WTC11 (cell line): ENCODE data around the gene ARV1. TPM values are rescaled to one million over a fixed set of nuclear protein-coding genes. Genes with fewer than 3 reads are reported as not detected.
A peak's percentile ranks its signal among the peaks of the same experiment; 100 is the strongest.

Source experiments
- ATAC-seq: fragments of 200-7000 bp; cut with Tn5 transposase; 2 replicates; pipeline ENCODE4 v1.10.0; 2021; ENCODE audit warnings: mild to moderate bottlenecking, moderate library complexity
- CTCF ChIA-PET: fragments of 300-600 bp; sonication (Branson Sonifier 250); formaldehyde crosslinking; loops from one replicate; lab custom pipeline; 2021; ENCODE audit warnings: antibody characterized with exemption; lab: Charles Lee
- POLR2A ChIA-PET: fragments of 350-600 bp; sonication (Branson Sonifier 250); formaldehyde crosslinking; loops from one replicate; lab custom pipeline; 2021; ENCODE audit warnings: antibody characterized with exemption; lab: Charles Lee
- DNase-seq: peaks from one replicate; pipeline ENCODE4 v3.0.0; 2021; ENCODE audit warnings: low spot score
- H3K27ac Mint-ChIP-seq: 2 replicates; pipeline ENCODE4 v1.8.0; 2021; ENCODE audit warnings: mixed read lengths
- H3K27me3 Mint-ChIP-seq: 2 replicates; pipeline ENCODE4 v1.8.0; 2021; ENCODE audit warnings: low read depth, mild to moderate bottlenecking, moderate library complexity, mixed read lengths
- H3K36me3 Mint-ChIP-seq: 2 replicates; pipeline ENCODE4 v1.8.0; 2021; ENCODE audit warnings: mixed read lengths
- H3K4me1 Mint-ChIP-seq: 2 replicates; pipeline ENCODE4 v1.8.0; 2022; ENCODE audit warnings: mixed read lengths
- H3K4me3 Mint-ChIP-seq: 2 replicates; pipeline ENCODE4 v1.8.0; 2021; ENCODE audit warnings: mild to moderate bottlenecking, moderate library complexity, mixed read lengths
- H3K9me3 Mint-ChIP-seq: 2 replicates; pipeline ENCODE4 v1.8.0; 2021; ENCODE audit warnings: mixed read lengths
- EMX1 ChIP-seq: fragments of 250-450 bp; sonication (Bioruptor Pico); IDR thresholded peaks from 2 replicates; pipeline ENCODE4 v1.8.0; 2021; ENCODE audit warnings: mild to moderate bottlenecking
- ETV6 ChIP-seq: sonication (generic); formaldehyde crosslinking; IDR thresholded peaks from 2 replicates; pipeline ENCODE4 v1.8.1; 2022; ENCODE audit warnings: mild to moderate bottlenecking, missing genetic modification reagents
- KAT7 ChIP-seq: sonication (generic); formaldehyde crosslinking; IDR thresholded peaks from 2 replicates; pipeline ENCODE4 v1.8.1; 2023; ENCODE audit warnings: missing genetic modification reagents, mild to moderate bottlenecking, borderline replicate concordance
- NR3C1 ChIP-seq: sonication (generic); formaldehyde crosslinking; conservative IDR thresholded peaks from 2 replicates; pipeline ENCODE4 v1.8.1; 2023; ENCODE audit warnings: low read depth, mild to moderate bottlenecking, missing genetic modification reagents
- RELA ChIP-seq: sonication (generic); formaldehyde crosslinking; IDR thresholded peaks from 2 replicates; pipeline ENCODE4 v1.8.1; 2022; ENCODE audit warnings: missing genetic modification reagents, mild to moderate bottlenecking, borderline replicate concordance
- RORB ChIP-seq: fragments of 250-450 bp; sonication (Bioruptor Pico); IDR thresholded peaks from 2 replicates; pipeline ENCODE4 v1.9.0; 2021; ENCODE audit warnings: mild to moderate bottlenecking
- SP1 ChIP-seq: sonication (generic); formaldehyde crosslinking; conservative IDR thresholded peaks from 2 replicates; pipeline ENCODE4 v1.8.1; 2022; ENCODE audit warnings: missing genetic modification reagents
- TCF7 ChIP-seq: sonication (generic); formaldehyde crosslinking; IDR thresholded peaks from 2 replicates; pipeline ENCODE4 v1.8.0; 2022; ENCODE audit warnings: mild to moderate bottlenecking, low read depth, missing genetic modification reagents, moderate library complexity
- TEAD4 ChIP-seq: sonication (generic); formaldehyde crosslinking; IDR thresholded peaks from 2 replicates; pipeline ENCODE4 v1.8.0; 2022; ENCODE audit warnings: mild to moderate bottlenecking, missing genetic modification reagents
- ZNF138 ChIP-seq: sonication (generic); formaldehyde crosslinking; conservative IDR thresholded peaks from 2 replicates; pipeline ENCODE4 v1.8.1; 2022; ENCODE audit warnings: mild to moderate bottlenecking, moderate library complexity, missing genetic modification reagents
- ZNF219 ChIP-seq: sonication (generic); formaldehyde crosslinking; IDR thresholded peaks from 2 replicates; pipeline ENCODE4 v1.8.0; 2023; ENCODE audit warnings: missing genetic modification reagents, mild to moderate bottlenecking, borderline replicate concordance
- total RNA-seq: library from RNA; stranded (reverse); gene quantifications from 3 replicates; pipeline ENCODE4 v1.2.3, GENCODE V29; 2021
- TF ChIP-seq, protein P1 (sequence below): sonication (generic); formaldehyde crosslinking; IDR thresholded peaks from 2 replicates; pipeline ENCODE4 v1.8.0; 2022; ENCODE audit warnings: missing genetic modification reagents
- TF ChIP-seq, protein P2 (sequence below): sonication (generic); formaldehyde crosslinking; IDR thresholded peaks from 2 replicates; pipeline ENCODE4 v1.8.1; 2023; ENCODE audit warnings: mild to moderate bottlenecking, missing genetic modification reagents, moderate library complexity
- TF ChIP-seq, protein P3 (sequence below): sonication (generic); formaldehyde crosslinking; IDR thresholded peaks from 2 replicates; pipeline ENCODE4 v1.8.1; 2022; ENCODE audit warnings: low read depth, missing genetic modification reagents, borderline replicate concordance
- TF ChIP-seq, protein P4 (sequence below): sonication (generic); formaldehyde crosslinking; IDR thresholded peaks from 2 replicates; pipeline ENCODE4 v1.8.1; 2023; ENCODE audit warnings: mild to moderate bottlenecking, missing genetic modification reagents
- TF ChIP-seq, protein P5 (sequence below): sonication (generic); formaldehyde crosslinking; IDR thresholded peaks from 2 replicates; pipeline ENCODE4 v1.8.1; 2023; ENCODE audit warnings: mild to moderate bottlenecking, missing genetic modification reagents
- TF ChIP-seq, protein P6 (sequence below): sonication (generic); formaldehyde crosslinking; IDR thresholded peaks from 2 replicates; pipeline ENCODE4 v1.8.1; 2022; ENCODE audit warnings: mild to moderate bottlenecking, moderate library complexity, missing genetic modification reagents

The ARV1 gene
- total RNA-seq, 1 experiment from 2014 or later, result 9.1 TPM

DNA sequence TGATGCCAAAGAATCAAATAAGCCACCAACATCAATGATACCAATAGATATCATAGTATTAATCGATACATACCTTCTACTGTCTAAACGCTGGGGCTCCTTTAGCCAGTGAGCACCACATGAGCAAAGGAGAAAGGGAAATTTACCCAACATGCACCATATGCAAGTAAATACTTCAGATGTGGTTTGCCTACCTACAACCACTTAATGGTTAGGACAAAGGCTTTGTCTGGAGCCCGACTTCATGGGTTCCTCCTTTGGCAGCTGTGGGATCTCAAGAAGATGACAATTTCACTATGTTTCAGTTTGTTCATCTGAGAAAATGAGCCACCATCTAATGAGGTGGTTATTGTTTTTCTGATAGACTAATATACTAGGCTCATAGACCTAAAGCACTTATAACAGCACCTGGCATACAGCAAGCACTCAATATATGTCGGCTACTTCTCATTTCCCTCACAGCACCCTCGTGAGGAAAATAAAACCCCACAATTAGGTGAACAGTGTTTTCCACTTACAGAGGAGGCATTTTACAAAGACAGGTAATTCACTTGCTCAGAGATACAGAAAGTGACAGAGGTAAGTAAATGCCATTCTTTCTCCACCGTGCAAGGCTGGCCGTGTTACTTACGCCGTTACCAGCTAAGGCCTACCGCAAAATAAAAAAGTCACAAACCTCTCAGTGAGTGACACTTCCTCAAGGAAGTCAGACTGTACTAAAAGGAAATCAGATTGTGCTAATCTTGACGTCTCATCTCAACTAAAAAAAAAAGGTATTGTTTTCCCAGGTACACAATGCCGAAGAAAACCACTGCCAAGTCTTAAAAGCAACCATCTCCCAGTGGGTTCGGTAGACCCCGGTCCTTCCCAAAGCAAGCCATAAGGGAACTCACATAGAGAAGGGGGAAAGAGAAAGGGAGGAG lies 1.8 kb upstream of the ARV1 start:
- TF ChIP-seq RELA (CRISPR knock-in tag) (no peak), ETV6 (CRISPR knock-in tag) (no peak), ZNF219 (CRISPR knock-in tag) (no peak), TEAD4 (CRISPR knock-in tag) (no peak), NR3C1 (CRISPR knock-in tag) (no peak)
- TF ChIP-seq, protein P1, sequence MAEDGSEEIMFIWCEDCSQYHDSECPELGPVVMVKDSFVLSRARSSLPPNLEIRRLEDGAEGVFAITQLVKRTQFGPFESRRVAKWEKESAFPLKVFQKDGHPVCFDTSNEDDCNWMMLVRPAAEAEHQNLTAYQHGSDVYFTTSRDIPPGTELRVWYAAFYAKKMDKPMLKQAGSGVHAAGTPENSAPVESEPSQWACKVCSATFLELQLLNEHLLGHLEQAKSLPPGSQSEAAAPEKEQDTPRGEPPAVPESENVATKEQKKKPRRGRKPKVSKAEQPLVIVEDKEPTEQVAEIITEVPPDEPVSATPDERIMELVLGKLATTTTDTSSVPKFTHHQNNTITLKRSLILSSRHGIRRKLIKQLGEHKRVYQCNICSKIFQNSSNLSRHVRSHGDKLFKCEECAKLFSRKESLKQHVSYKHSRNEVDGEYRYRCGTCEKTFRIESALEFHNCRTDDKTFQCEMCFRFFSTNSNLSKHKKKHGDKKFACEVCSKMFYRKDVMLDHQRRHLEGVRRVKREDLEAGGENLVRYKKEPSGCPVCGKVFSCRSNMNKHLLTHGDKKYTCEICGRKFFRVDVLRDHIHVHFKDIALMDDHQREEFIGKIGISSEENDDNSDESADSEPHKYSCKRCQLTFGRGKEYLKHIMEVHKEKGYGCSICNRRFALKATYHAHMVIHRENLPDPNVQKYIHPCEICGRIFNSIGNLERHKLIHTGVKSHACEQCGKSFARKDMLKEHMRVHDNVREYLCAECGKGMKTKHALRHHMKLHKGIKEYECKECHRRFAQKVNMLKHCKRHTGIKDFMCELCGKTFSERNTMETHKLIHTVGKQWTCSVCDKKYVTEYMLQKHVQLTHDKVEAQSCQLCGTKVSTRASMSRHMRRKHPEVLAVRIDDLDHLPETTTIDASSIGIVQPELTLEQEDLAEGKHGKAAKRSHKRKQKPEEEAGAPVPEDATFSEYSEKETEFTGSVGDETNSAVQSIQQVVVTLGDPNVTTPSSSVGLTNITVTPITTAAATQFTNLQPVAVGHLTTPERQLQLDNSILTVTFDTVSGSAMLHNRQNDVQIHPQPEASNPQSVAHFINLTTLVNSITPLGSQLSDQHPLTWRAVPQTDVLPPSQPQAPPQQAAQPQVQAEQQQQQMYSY (CRISPR knock-in tag), result no peak
- TF ChIP-seq, protein P2, sequence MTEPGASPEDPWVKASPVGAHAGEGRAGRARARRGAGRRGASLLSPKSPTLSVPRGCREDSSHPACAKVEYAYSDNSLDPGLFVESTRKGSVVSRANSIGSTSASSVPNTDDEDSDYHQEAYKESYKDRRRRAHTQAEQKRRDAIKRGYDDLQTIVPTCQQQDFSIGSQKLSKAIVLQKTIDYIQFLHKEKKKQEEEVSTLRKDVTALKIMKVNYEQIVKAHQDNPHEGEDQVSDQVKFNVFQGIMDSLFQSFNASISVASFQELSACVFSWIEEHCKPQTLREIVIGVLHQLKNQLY (CRISPR knock-in tag), result no peak
- TF ChIP-seq, all 79 proteins: peak for 0
- no peak for ATAC-seq
- no peak overlapping the region for H3K27ac Mint-ChIP-seq
- peaks cover 15% of the 10 kb centered on the region for H3K4me1 Mint-ChIP-seq
- no peak for DNase-seq
- H3K36me3 Mint-ChIP-seq, result no peaks in the 10 kb centered on the region
- H3K27me3 Mint-ChIP-seq, result peaks cover 38% of the 10 kb centered on the region
- POLR2A ChIA-PET, result no interaction called here
- no peaks in the 10 kb centered on the region for H3K9me3 Mint-ChIP-seq
- CTCF ChIA-PET, result no interaction called here
- H3K4me3 Mint-ChIP-seq, result peak overlapping the region; percentile 78

DNA sequence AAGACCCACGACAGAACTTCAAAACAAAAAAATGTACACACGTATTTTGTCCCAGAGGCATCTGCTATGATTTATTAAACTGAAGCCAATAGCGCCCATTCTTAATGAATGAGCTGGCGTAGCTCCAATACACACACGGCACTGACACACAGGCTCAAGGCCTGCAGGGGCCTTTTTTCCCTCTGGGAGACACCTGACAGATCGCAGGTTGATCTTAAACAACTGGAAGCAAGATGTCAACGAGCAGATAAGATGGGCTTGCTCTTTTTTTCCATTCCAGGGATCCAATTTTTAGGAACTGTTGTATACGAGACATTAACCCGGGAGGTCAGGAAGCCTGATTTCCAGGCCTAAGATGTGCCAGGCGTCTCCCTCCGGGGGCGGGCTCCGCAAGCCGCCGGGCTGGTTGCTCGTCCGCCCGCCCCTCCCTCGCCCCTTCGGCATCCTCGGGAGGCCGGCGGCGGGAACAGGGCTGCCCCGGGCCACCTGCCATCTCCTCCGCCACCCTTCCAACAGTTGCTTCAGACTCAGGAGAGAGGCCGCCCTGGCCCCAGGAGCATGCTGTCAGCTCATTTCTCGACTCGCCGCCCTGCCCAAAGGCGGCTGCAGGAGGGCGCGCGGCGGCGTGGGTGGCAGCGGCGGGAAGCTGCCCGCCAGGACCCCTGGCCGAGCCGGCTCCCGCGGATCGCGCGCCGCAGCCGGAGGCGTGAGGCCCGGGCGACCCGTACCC lies 968 bp upstream of the ARV1 start:
- CTCF ChIA-PET, result interaction anchor here (0.5 to 1.8 kb wide), 3 partner anchors 29 to 180 kb away, joined by 3 to 8 read pairs (median 4); no protein-coding TSS in a partner anchor
- no peak overlapping the region for H3K27ac Mint-ChIP-seq
- peak; percentile 34 for DNase-seq

More for the DNA sequence above, 968 bp upstream of the ARV1 start:
- TF ChIP-seq ZNF219 (CRISPR knock-in tag) (no peak), EMX1 (CRISPR knock-in tag) (no peak), KAT7 (CRISPR knock-in tag) (no peak), TCF7 (CRISPR knock-in tag) (no peak), ETV6 (CRISPR knock-in tag) (no peak), RORB (CRISPR knock-in tag) (no peak), ZNF138 (CRISPR knock-in tag) (no peak), SP1 (no peak)
- TF ChIP-seq, protein P3, sequence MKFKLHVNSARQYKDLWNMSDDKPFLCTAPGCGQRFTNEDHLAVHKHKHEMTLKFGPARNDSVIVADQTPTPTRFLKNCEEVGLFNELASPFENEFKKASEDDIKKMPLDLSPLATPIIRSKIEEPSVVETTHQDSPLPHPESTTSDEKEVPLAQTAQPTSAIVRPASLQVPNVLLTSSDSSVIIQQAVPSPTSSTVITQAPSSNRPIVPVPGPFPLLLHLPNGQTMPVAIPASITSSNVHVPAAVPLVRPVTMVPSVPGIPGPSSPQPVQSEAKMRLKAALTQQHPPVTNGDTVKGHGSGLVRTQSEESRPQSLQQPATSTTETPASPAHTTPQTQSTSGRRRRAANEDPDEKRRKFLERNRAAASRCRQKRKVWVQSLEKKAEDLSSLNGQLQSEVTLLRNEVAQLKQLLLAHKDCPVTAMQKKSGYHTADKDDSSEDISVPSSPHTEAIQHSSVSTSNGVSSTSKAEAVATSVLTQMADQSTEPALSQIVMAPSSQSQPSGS, result no peak
- TF ChIP-seq, protein P4, sequence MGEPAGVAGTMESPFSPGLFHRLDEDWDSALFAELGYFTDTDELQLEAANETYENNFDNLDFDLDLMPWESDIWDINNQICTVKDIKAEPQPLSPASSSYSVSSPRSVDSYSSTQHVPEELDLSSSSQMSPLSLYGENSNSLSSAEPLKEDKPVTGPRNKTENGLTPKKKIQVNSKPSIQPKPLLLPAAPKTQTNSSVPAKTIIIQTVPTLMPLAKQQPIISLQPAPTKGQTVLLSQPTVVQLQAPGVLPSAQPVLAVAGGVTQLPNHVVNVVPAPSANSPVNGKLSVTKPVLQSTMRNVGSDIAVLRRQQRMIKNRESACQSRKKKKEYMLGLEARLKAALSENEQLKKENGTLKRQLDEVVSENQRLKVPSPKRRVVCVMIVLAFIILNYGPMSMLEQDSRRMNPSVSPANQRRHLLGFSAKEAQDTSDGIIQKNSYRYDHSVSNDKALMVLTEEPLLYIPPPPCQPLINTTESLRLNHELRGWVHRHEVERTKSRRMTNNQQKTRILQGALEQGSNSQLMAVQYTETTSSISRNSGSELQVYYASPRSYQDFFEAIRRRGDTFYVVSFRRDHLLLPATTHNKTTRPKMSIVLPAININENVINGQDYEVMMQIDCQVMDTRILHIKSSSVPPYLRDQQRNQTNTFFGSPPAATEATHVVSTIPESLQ (CRISPR knock-in tag), result no peak
- TF ChIP-seq, protein P5, sequence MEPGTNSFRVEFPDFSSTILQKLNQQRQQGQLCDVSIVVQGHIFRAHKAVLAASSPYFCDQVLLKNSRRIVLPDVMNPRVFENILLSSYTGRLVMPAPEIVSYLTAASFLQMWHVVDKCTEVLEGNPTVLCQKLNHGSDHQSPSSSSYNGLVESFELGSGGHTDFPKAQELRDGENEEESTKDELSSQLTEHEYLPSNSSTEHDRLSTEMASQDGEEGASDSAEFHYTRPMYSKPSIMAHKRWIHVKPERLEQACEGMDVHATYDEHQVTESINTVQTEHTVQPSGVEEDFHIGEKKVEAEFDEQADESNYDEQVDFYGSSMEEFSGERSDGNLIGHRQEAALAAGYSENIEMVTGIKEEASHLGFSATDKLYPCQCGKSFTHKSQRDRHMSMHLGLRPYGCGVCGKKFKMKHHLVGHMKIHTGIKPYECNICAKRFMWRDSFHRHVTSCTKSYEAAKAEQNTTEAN (CRISPR knock-in tag), result no peak
- TF ChIP-seq, protein P6, sequence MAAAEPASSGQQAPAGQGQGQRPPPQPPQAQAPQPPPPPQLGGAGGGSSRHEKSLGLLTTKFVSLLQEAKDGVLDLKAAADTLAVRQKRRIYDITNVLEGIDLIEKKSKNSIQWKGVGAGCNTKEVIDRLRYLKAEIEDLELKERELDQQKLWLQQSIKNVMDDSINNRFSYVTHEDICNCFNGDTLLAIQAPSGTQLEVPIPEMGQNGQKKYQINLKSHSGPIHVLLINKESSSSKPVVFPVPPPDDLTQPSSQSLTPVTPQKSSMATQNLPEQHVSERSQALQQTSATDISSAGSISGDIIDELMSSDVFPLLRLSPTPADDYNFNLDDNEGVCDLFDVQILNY, result no peak
- ATAC-seq, result no peak
- H3K9me3 Mint-ChIP-seq, result no peaks in the 10 kb centered on the region
- H3K27me3 Mint-ChIP-seq, result peaks cover 30% of the 10 kb centered on the region
- peaks cover 15% of the 10 kb centered on the region for H3K4me1 Mint-ChIP-seq
- peak overlapping the region; percentile 78 for H3K4me3 Mint-ChIP-seq
- no peaks in the 10 kb centered on the region for H3K36me3 Mint-ChIP-seq
- POLR2A ChIA-PET, result no interaction called here
